CD14-positive monocyte (primary cell): ENCODE measurements around the gene SLC30A9. TPM values are rescaled to one million over a fixed set of nuclear protein-coding genes. Genes with fewer than 3 reads are reported as not detected.

Experiments used
- DNase-seq, 3 donors: peaks; one replicate each; pipeline ENCODE4 v3.0.0-alpha.2; 2011 to 2022
- H2AFZ ChIP-seq: 2 replicates; pipeline ENCODE4 v1.6.0; 2012; ENCODE audit warnings: mild to moderate bottlenecking, low read depth, low read length, inconsistent platforms; ENCODE audit not compliant: insufficient read depth, poor library complexity, severe bottlenecking
- H3K27ac ChIP-seq, 2 donors: 1 replicate in 1 of 2; 2 replicates in 1 of 2; pipeline ENCODE4 v1.5.1; 2012 to 2013; ENCODE audit warnings: low read length in 2 of 2, control low read depth in 1 of 2, inconsistent platforms in 1 of 2, low read depth in 1 of 2, mild to moderate bottlenecking in 1 of 2
- H3K27me3 ChIP-seq, 2 donors: one replicate each; pipeline versions ENCODE4 v1.6.0 to v1.6.1; 2011 to 2013; ENCODE audit warnings: low read length in 2 of 2; ENCODE audit not compliant: control insufficient read depth in 2 of 2, insufficient read depth in 2 of 2
- H3K36me3 ChIP-seq, 2 donors: replicated peaks in 1 of 2; 1 replicate in 1 of 2; 2 replicates in 1 of 2; pipeline versions ENCODE4 v1.5.1 to v1.6.1; 2012 to 2013; ENCODE audit warnings: low read length in 2 of 2, control low read depth in 1 of 2, inconsistent platforms in 1 of 2, mild to moderate bottlenecking in 1 of 2; ENCODE audit not compliant: insufficient read depth in 2 of 2, control insufficient read depth in 1 of 2
- H3K4me1 ChIP-seq, 2 donors: 1 replicate in 1 of 2; 2 replicates in 1 of 2; pipeline versions ENCODE4 v1.5.1 to v1.6.1; 2012 to 2013; ENCODE audit warnings: low read length in 2 of 2, control low read depth in 1 of 2, inconsistent platforms in 1 of 2, mild to moderate bottlenecking in 1 of 2, moderate library complexity in 1 of 2; ENCODE audit not compliant: insufficient read depth in 2 of 2, control insufficient read depth in 1 of 2
- H3K4me2 ChIP-seq: replicated peaks from 2 replicates; pipeline ENCODE3; 2012; ENCODE audit warnings: low read length, moderate library complexity, mild to moderate bottlenecking; ENCODE audit not compliant: poor library complexity, severe bottlenecking; ENCODE audit errors: extremely low read depth
- H3K4me3 ChIP-seq, 3 experiments: fragments of 200-600 bp in 1 of 3; sonication (generic) in 1 of 3; replicated peaks in 1 of 3; 1 replicate in 2 of 3; 2 replicates in 1 of 3; pipeline ENCODE4 v1.5.1; 2011 to 2013; ENCODE audit warnings: low read length in 3 of 3, mild to moderate bottlenecking in 3 of 3, control low read depth in 2 of 3, low read depth in 2 of 3, inconsistent platforms in 1 of 3, moderate library complexity in 1 of 3
- H3K79me2 ChIP-seq: 2 replicates; pipeline ENCODE4 v1.6.0; 2012; ENCODE audit warnings: mild to moderate bottlenecking, control low read depth, inconsistent platforms, low read length, moderate library complexity; ENCODE audit not compliant: insufficient read depth
- H3K9ac ChIP-seq: 2 replicates; pipeline ENCODE4 v1.6.0; 2017; ENCODE audit warnings: low read length, mild to moderate bottlenecking; ENCODE audit not compliant: insufficient read depth, poor library complexity, severe bottlenecking
- H3K9me3 ChIP-seq, 2 donors: replicated peaks in 1 of 2; 1 replicate in 1 of 2; 2 replicates in 1 of 2; pipeline versions ENCODE4 v1.5.1 to v1.6.1; 2012 to 2013; ENCODE audit warnings: low read length in 2 of 2, control low read depth in 1 of 2; ENCODE audit not compliant: control insufficient read depth in 1 of 2, insufficient read depth in 1 of 2
- H4K20me1 ChIP-seq: 2 replicates; pipeline ENCODE4 v1.6.0; 2012; ENCODE audit warnings: mild to moderate bottlenecking, low read length, control low read depth, moderate library complexity; ENCODE audit not compliant: insufficient read depth
- H3K27ac Mint-ChIP-seq, 7 donors: one replicate each; pipeline ENCODE4 v1.8.0; 2020; ENCODE audit warnings: mild to moderate bottlenecking in 7 of 7, mixed read lengths in 7 of 7, moderate library complexity in 6 of 7, inconsistent platforms in 2 of 7
- H3K27me3 Mint-ChIP-seq, 3 donors: one replicate each; pipeline ENCODE4 v1.8.0; 2021 to 2022; ENCODE audit warnings: low read depth in 3 of 3, mild to moderate bottlenecking in 3 of 3, mixed read lengths in 3 of 3, moderate library complexity in 3 of 3, inconsistent platforms in 1 of 3
- H3K36me3 Mint-ChIP-seq, 2 donors: one replicate each; pipeline ENCODE4 v1.8.0; 2020; ENCODE audit warnings: mixed read lengths in 2 of 2, inconsistent platforms in 1 of 2, mild to moderate bottlenecking in 1 of 2
- H3K4me1 Mint-ChIP-seq: one replicate; pipeline ENCODE4 v1.8.0; 2020; ENCODE audit warnings: mild to moderate bottlenecking, mixed read lengths
- H3K4me3 Mint-ChIP-seq, 2 donors: one replicate each; pipeline ENCODE4 v1.8.0; 2020; ENCODE audit warnings: mild to moderate bottlenecking in 2 of 2, mixed read lengths in 2 of 2, moderate library complexity in 1 of 2
- H3K9me3 Mint-ChIP-seq, 7 donors: one replicate each; pipeline ENCODE4 v1.8.0; 2020 to 2022; ENCODE audit warnings: mixed read lengths in 7 of 7, mild to moderate bottlenecking in 6 of 7, moderate library complexity in 6 of 7, inconsistent platforms in 2 of 7
- CTCF ChIP-seq: fragments of 200-600 bp; IDR thresholded peaks from one replicate; pipeline ENCODE4 v1.8.0; 2022; ENCODE audit warnings: antibody characterized with exemption, mild to moderate bottlenecking
- WGBS: methylation state at CpG from one replicate; pipeline ENCODE4 v1.1.5; 2013; ENCODE audit warnings: missing lambda C conversion rate; ENCODE audit not compliant: insufficient coverage; 5-methylcytosine and 5-hydroxymethylcytosine counted together
- intact Hi-C, 2 donors: fragments of 100-400 bp; cut with micrococcal nuclease; formaldehyde crosslinking; loops; one replicate each; pipeline versions ENCODE4 v1.15.0 to v1.15.1; 2023
- polyA plus RNA-seq, 3 donors: library from polyadenylated mRNA; depleted of rRNA in 1 of 3; unstranded in 2 of 3; stranded (reverse) in 1 of 3; fragments of 300-500 nt in 2 of 3; fragments of >200 nt in 1 of 3; fragmentation: Illumina TruSeq in 2 of 3; gene quantifications; 1 replicate in 2 of 3; 2 replicates in 1 of 3; pipeline ENCODE4 v1.2.3, GENCODE V29; 2012 to 2021

The SLC30A9 gene
- polyA plus RNA-seq, 3 donors: 11.6 to 47.2 (median 41.0) TPM

- no peaks in the 10 kb centered on the region for H3K27me3 ChIP-seq
- H3K79me2 ChIP-seq: no peaks in the 10 kb centered on the region
- Mint-ChIP-seq H3K27ac (no peak overlapping the region), H3K36me3 (no peaks in the 10 kb centered on the region), H3K4me3 (no peak overlapping the region), H3K9me3 (peaks cover 4 to 26% (median 11%) of the 10 kb centered on the region in 7 donors), H3K27me3 (peaks cover 0 to 4% (median 0%) of the 10 kb centered on the region in 3 donors), H3K4me1 (peaks cover 16% of the 10 kb centered on the region)
- H2AFZ ChIP-seq: no peak overlapping the region
- H3K9ac ChIP-seq: no peak overlapping the region
- WGBS: 0% methylated on average over 1 of the region's 1 CpG
- no peak overlapping the region for H3K27ac ChIP-seq
- H3K4me3 ChIP-seq: no peak overlapping the region
- no peak for DNase-seq
- no peak overlapping the region for H3K4me2 ChIP-seq
- no peaks in the 10 kb centered on the region for H3K36me3 ChIP-seq
- TF ChIP-seq CTCF: no peak
- intact Hi-C loops: no loop called here
- peaks cover 13 to 14% of the 10 kb centered on the region in 2 donors for H3K4me1 ChIP-seq
- no peaks in the 10 kb centered on the region for H4K20me1 ChIP-seq
- H3K9me3 ChIP-seq: peaks cover 0 to 10% of the 10 kb centered on the region in 2 donors
Measured at GRCh38 chr4:41975341-41975740, 15.0 kb upstream of the SLC30A9 start.

GRCh38 chr4:41976775-41977516, 13.4 kb upstream of the SLC30A9 start:
- H3K9me3 ChIP-seq: peaks cover 4 to 14% of the 10 kb centered on the region in 2 donors
- H3K79me2 ChIP-seq: no peaks in the 10 kb centered on the region
- H3K4me1 ChIP-seq: peaks cover 13 to 14% of the 10 kb centered on the region in 2 donors
- TF ChIP-seq CTCF: no peak
- no peak overlapping the region for H3K27ac Mint-ChIP-seq
- no peak overlapping the region for H3K4me3 Mint-ChIP-seq
- no peak overlapping the region for H3K9ac ChIP-seq
- no peak overlapping the region for H3K4me3 ChIP-seq
- H3K27me3 Mint-ChIP-seq: peaks cover 0 to 4% (median 0%) of the 10 kb centered on the region in 3 donors
- WGBS: 100% methylated on average over 1 of the region's 1 CpG
- no peaks in the 10 kb centered on the region for H3K36me3 ChIP-seq
- no peaks in the 10 kb centered on the region for H4K20me1 ChIP-seq
- peaks cover 5 to 26% (median 9%) of the 10 kb centered on the region in 7 donors for H3K9me3 Mint-ChIP-seq
- no peak for DNase-seq
- H3K27ac ChIP-seq: peak overlapping the region in 1 of 2 donors; percentile 21
- intact Hi-C loops: no loop called here
- peaks cover 16% of the 10 kb centered on the region for H3K4me1 Mint-ChIP-seq
- H3K4me2 ChIP-seq: no peak overlapping the region
- no peak overlapping the region for H2AFZ ChIP-seq
- H3K27me3 ChIP-seq: no peaks in the 10 kb centered on the region
- H3K36me3 Mint-ChIP-seq: no peaks in the 10 kb centered on the region
